Mesothelial cell of epicardium (in vitro differentiated cells): ENCODE data around the gene RBP5. TPM values are rescaled to one million over a fixed set of nuclear protein-coding genes. Genes with fewer than 3 reads are reported as not detected.

Source experiments
- DNase-seq, 2 experiments: peaks; one replicate each; pipeline ENCODE4 v3.0.0; 2021; ENCODE audit warnings: low spot score in 2 of 2; ENCODE audit not compliant: unreplicated experiment in 2 of 2
- H3K27ac Mint-ChIP-seq: 2 replicates; pipeline ENCODE4 v1.8.0; 2021; ENCODE audit warnings: mixed read lengths
- H3K27me3 Mint-ChIP-seq: 2 replicates; pipeline ENCODE4 v1.8.0; 2021; ENCODE audit warnings: low read depth, mixed read lengths
- H3K36me3 Mint-ChIP-seq: 2 replicates; pipeline ENCODE4 v1.8.0; 2021; ENCODE audit warnings: mixed read lengths
- H3K4me1 Mint-ChIP-seq: 2 replicates; pipeline ENCODE4 v1.8.0; 2021; ENCODE audit warnings: mixed read lengths
- H3K4me3 Mint-ChIP-seq: 2 replicates; pipeline ENCODE4 v1.8.0; 2021; ENCODE audit warnings: mild to moderate bottlenecking, moderate library complexity, mixed read lengths
- H3K9me3 Mint-ChIP-seq: 2 replicates; pipeline ENCODE4 v1.8.0; 2021; ENCODE audit warnings: mixed read lengths
- total RNA-seq: library from RNA; stranded (reverse); gene quantifications from 3 replicates; pipeline ENCODE4 v1.2.1, GENCODE V29; 2021
- TF ChIP-seq, protein P1 (sequence below): fragments of 200-600 bp; sonication (generic); IDR thresholded peaks from one replicate; pipeline ENCODE4 v1.5.0; 2021; ENCODE audit warnings: antibody characterized with exemption; ENCODE audit not compliant: unreplicated experiment

RBP5 gene
- total RNA-seq, 1 donor from 2014 or later = 2.1 TPM

DNA sequence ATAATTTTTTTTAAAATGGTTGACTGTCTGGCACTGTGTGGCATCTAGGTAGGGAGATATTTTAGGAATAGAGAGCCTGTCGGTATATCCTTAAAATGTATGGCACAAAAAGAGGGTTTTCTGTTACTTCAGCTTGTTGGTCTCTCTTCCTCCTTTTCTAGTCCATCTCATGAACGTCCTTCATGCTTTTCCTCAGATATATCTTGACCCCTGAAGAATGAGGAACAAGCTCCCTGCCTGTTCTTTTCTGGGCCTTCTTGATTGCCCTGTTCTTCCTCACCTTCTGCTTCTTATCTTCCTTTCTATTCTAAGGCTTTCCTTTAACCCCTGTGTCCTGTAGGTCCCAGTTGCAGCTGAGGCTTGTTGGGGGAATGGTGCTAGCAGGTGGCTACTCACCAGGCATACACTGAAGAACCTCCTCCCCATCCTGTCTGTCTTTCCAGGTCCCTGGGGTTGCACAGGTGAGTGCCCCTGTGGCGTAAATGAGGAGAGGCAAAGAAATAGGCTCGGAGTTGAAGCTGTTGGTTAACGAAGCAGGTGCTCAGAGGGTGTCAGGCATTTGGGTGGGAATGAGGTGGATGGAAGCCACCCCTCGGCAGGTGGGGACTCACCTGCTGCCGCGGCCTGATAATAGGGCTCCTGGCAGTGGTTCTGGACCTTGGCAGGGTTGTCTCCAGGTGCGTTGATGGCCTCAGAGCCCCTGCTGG lies 29.2 kb downstream of the RBP5 start:
- H3K27ac Mint-ChIP-seq = no peak overlapping the region
- no peaks in the 10 kb centered on the region for H3K27me3 Mint-ChIP-seq
- no peaks in the 10 kb centered on the region for H3K4me1 Mint-ChIP-seq
- no peak overlapping the region for H3K4me3 Mint-ChIP-seq
- DNase-seq = no peak
- no peaks in the 10 kb centered on the region for H3K9me3 Mint-ChIP-seq
- peaks cover 20% of the 10 kb centered on the region for H3K36me3 Mint-ChIP-seq
- TF ChIP-seq, protein P1, sequence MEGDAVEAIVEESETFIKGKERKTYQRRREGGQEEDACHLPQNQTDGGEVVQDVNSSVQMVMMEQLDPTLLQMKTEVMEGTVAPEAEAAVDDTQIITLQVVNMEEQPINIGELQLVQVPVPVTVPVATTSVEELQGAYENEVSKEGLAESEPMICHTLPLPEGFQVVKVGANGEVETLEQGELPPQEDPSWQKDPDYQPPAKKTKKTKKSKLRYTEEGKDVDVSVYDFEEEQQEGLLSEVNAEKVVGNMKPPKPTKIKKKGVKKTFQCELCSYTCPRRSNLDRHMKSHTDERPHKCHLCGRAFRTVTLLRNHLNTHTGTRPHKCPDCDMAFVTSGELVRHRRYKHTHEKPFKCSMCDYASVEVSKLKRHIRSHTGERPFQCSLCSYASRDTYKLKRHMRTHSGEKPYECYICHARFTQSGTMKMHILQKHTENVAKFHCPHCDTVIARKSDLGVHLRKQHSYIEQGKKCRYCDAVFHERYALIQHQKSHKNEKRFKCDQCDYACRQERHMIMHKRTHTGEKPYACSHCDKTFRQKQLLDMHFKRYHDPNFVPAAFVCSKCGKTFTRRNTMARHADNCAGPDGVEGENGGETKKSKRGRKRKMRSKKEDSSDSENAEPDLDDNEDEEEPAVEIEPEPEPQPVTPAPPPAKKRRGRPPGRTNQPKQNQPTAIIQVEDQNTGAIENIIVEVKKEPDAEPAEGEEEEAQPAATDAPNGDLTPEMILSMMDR = no peak

DNA sequence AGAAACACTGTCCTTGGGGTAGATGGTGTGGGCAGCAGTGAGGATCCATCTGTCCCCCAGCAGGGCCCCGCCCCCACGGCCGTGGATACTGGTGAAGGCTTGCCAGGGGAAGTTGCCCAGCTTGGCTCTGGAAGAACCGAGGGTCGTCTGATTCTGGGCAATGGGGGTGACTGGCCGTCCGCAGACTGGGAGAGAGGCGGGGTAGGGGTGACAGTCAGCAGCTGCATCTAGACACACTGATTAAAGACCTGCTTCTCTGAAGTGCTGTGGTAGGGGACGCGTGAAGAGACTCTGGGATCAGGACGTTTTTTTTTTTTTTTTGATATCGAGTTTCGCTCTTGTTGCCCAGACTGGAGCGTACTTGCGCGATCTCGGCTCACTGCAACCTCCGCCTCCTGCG lies 31.7 kb downstream of the RBP5 start:
- DNase-seq = no peak
- no peaks in the 10 kb centered on the region for H3K9me3 Mint-ChIP-seq
- H3K27me3 Mint-ChIP-seq = no peaks in the 10 kb centered on the region
- H3K27ac Mint-ChIP-seq = no peak overlapping the region
- peaks cover 5% of the 10 kb centered on the region for H3K4me1 Mint-ChIP-seq
- TF ChIP-seq, protein P1 = no peak
- H3K36me3 Mint-ChIP-seq = peaks cover 15% of the 10 kb centered on the region
- no peak overlapping the region for H3K4me3 Mint-ChIP-seq

DNA sequence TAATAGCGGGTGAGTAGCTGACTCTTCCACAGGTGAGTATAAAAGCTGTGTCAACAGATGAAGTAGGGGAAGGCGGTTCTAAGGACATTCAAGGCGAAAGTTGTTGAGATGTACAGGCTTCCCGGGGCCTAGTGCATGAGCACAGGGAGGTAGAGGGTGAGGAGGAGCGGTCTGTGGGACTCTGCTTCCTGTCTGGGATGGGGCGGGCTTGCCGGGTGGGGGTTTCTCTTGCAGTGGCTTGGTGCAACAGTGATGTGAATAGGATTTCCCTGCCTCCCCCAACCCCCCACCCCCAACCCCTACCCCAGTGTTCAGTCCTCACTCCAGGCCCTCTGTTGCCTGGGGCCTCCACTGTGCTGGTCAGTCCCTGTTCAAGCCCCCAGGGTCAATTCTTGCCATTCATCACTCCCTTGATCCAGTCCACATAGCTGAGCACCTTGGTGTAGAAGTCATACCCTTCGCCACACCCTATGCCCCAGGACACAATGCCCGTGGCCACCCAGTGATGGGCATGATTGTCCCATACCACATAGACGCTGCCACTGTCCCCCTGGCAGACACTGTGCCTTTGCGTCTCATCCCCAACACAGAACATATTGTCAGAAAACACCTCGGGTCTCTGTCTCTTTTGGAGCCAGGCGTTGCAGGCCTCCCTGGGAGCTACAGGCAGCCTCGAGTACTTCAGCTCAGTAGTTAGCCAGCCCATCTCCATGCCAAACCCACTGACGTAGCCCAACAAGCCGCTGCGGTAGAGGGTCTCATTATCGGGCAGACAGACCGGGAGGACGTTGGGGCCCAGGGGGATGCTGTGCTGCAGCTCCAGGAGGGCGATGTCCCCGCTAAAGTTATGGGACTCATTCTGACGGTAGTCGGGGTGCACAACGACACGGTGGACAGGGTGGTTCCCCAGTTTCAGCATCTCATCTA lies 32.4 kb downstream of the RBP5 start:
- DNase-seq = no peak
- H3K4me3 Mint-ChIP-seq = no peak overlapping the region
- no peaks in the 10 kb centered on the region for H3K27me3 Mint-ChIP-seq
- H3K36me3 Mint-ChIP-seq = peaks cover 15% of the 10 kb centered on the region
- TF ChIP-seq, protein P1 = no peak
- H3K27ac Mint-ChIP-seq = no peak overlapping the region
- peaks cover 9% of the 10 kb centered on the region for H3K4me1 Mint-ChIP-seq
- no peaks in the 10 kb centered on the region for H3K9me3 Mint-ChIP-seq

DNA sequence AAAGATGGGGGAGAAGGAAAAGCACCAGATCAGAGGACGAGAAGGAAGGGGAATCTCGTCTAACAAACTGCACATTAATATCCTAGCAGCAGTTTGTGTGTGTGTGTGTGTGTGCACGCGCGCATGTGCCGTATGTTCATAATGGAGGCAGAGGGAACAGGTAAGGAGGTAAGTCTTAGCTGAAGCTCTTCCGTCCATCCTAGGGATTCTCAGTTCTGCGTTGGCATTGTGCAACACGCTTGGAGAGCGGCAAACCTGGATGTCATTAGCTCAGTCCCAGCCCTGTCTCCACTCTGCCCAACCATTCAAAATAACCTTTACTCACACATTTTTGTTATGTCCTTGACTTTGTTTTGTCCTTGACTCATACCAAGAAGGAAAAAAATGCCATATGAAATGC lies 34.8 kb downstream of the RBP5 start:
- H3K4me3 Mint-ChIP-seq = no peak overlapping the region
- TF ChIP-seq, protein P1 = no peak
- DNase-seq = no peak
- no peaks in the 10 kb centered on the region for H3K27me3 Mint-ChIP-seq
- H3K9me3 Mint-ChIP-seq = no peaks in the 10 kb centered on the region
- no peak overlapping the region for H3K27ac Mint-ChIP-seq
- H3K36me3 Mint-ChIP-seq = peaks cover 10% of the 10 kb centered on the region
- H3K4me1 Mint-ChIP-seq = peaks cover 13% of the 10 kb centered on the region

DNA sequence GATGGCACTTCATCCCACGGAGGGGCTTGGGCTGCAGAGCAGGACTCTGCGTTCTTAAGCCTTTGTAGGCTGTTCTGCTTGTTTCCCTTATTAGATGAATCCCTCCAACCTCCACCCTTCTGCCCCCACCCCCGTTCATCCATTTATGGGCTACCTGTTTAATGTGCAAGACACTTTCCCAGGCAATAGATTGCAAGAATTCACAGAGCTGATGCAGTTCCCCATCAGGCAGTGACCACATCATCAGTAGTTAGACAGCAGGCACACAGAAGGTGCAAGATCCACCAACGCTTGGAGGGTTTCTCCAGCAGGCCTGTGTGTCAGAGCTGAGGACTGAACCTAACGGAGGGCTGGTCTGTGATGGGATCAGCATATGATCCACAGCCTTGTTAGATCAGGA lies 35.2 kb downstream of the RBP5 start:
- H3K27ac Mint-ChIP-seq = no peak overlapping the region
- no peak overlapping the region for H3K4me3 Mint-ChIP-seq
- H3K4me1 Mint-ChIP-seq = peaks cover 13% of the 10 kb centered on the region
- DNase-seq = no peak
- no peaks in the 10 kb centered on the region for H3K27me3 Mint-ChIP-seq
- TF ChIP-seq, protein P1 = no peak
- H3K36me3 Mint-ChIP-seq = peaks cover 8% of the 10 kb centered on the region
- H3K9me3 Mint-ChIP-seq = no peaks in the 10 kb centered on the region
